HepG2 (cell line): Measurements from ENCODE around the gene HAUS2. TPM values are rescaled to one million over a fixed set of nuclear protein-coding genes. Genes with fewer than 3 reads are reported as not detected.

ENCODE experiments used
- ATAC-seq: fragments of 200-7000 bp; cut with Tn5 transposase; 3 replicates; pipeline ENCODE4 v1.9.1; 2020; ENCODE audit warnings: mild to moderate bottlenecking, moderate library complexity
- BruUV-seq: library from RNA; stranded (reverse); fragments of 400-500 nt; replicated peaks from 2 replicates; lab custom pipeline; 2021; lab: Mats Ljungman, UMichigan
- CTCF ChIA-PET: fragments of 300-600 bp; formaldehyde crosslinking; extraction: SDS; loops from one replicate; lab custom pipeline; 2021; ENCODE audit warnings: low total read pairs, inconsistent platforms, low intra/inter-chr PET ratio; lab: Yijun Ruan, JAX
- POLR2A ChIA-PET: fragments of 350-600 bp; sonication (Branson Sonifier 250); formaldehyde crosslinking; loops from one replicate; lab custom pipeline; 2020; ENCODE audit warnings: antibody characterized with exemption, inconsistent platforms; lab: Yijun Ruan, JAX
- DNase-seq: peaks from one replicate; pipeline ENCODE4 v3.0.0-alpha.2; 2015; ENCODE audit warnings: low spot score
- FAIRE-seq: peaks from 3 replicates; lab custom pipeline; 2011; peaks lifted over from hg19 to GRCh38; lab: Jason Lieb, UNC
- H2AFZ ChIP-seq: one replicate; pipeline ENCODE4 v1.6.1; 2011; ENCODE audit warnings: low read length, inconsistent platforms
- H3K27ac ChIP-seq: fragments of 300-600 bp; 3 replicates; pipeline ENCODE4 v1.8.0; 2011; ENCODE audit warnings: mixed run types, mild to moderate bottlenecking, mixed read lengths, low read length, inconsistent platforms; ENCODE audit not compliant: insufficient read depth; ENCODE audit errors: extremely low read length
- H3K27me3 ChIP-seq, 2 experiments: fragments of 200-600 bp in 1 of 2; 2 replicates in 1 of 2; 3 replicates in 1 of 2; pipeline versions ENCODE4 v1.6.0 to v1.8.0; 2011; ENCODE audit warnings: low read length in 2 of 2, mild to moderate bottlenecking in 2 of 2, moderate library complexity in 2 of 2, inconsistent platforms in 1 of 2; ENCODE audit not compliant: insufficient read depth in 2 of 2, control insufficient read depth in 1 of 2
- H3K36me3 ChIP-seq, 2 experiments: fragments of 200-600 bp in 1 of 2; replicated peaks in 1 of 2; 2 replicates in 1 of 2; 3 replicates in 1 of 2; pipeline versions ENCODE4 v1.5.1 to v1.8.0; 2011; ENCODE audit warnings: low read length in 2 of 2, inconsistent platforms in 1 of 2; ENCODE audit not compliant: insufficient read depth in 2 of 2, control insufficient read depth in 1 of 2
- H3K4me1 ChIP-seq: 2 replicates; pipeline ENCODE4 v1.5.1; 2012; ENCODE audit warnings: low read length, inconsistent platforms; ENCODE audit not compliant: insufficient read depth
- H3K4me2 ChIP-seq: 2 replicates; pipeline ENCODE4 v1.6.0; 2011; ENCODE audit warnings: low read depth, low read length, inconsistent platforms
- H3K4me3 ChIP-seq, 3 experiments: fragments of 200-600 bp in 1 of 3; sonication (generic), shearing (Covaris generic) in 1 of 3; replicated peaks in 1 of 3; 2 replicates each; pipeline ENCODE4 v1.5.1; 2011 to 2016; ENCODE audit warnings: low read length in 3 of 3, inconsistent platforms in 2 of 3, low read depth in 2 of 3, mild to moderate bottlenecking in 2 of 3, control low read depth in 1 of 3, mixed read lengths in 1 of 3; ENCODE audit not compliant: insufficient read depth in 1 of 3
- H3K79me2 ChIP-seq: one replicate; pipeline ENCODE4 v1.6.1; 2011; ENCODE audit warnings: low read length, inconsistent platforms; ENCODE audit not compliant: insufficient read depth
- H3K9ac ChIP-seq: 2 replicates; pipeline ENCODE4 v1.6.0; 2011; ENCODE audit warnings: mild to moderate bottlenecking, low read depth, low read length, inconsistent platforms; ENCODE audit not compliant: insufficient read depth
- H3K9me3 ChIP-seq: 2 replicates; pipeline ENCODE4 v1.5.1; 2012; ENCODE audit warnings: mild to moderate bottlenecking, low read length
- H4K20me1 ChIP-seq: 2 replicates; pipeline ENCODE4 v1.6.0; 2011; ENCODE audit warnings: inconsistent platforms, mild to moderate bottlenecking, low read length, moderate library complexity; ENCODE audit not compliant: insufficient read depth
- BRD4 ChIP-seq: sonication (generic); formaldehyde crosslinking; IDR thresholded peaks from 2 replicates; pipeline ENCODE4 v1.4.0; 2020; ENCODE audit warnings: missing genetic modification reagents
- ELF1 ChIP-seq: sonication (generic); formaldehyde crosslinking; IDR thresholded peaks from 2 replicates; pipeline ENCODE4 v1.4.0; 2020; ENCODE audit warnings: missing genetic modification reagents
- FOSL1 ChIP-seq: sonication (generic); formaldehyde crosslinking; IDR thresholded peaks from 2 replicates; pipeline ENCODE4 v1.9.0; 2021; ENCODE audit warnings: missing genetic modification reagents, borderline replicate concordance
- ZNF704 ChIP-seq: sonication (generic); formaldehyde crosslinking; IDR thresholded peaks from 2 replicates; pipeline ENCODE4 v1.8.1; 2023; ENCODE audit warnings: mild to moderate bottlenecking, inconsistent platforms, moderate library complexity, missing genetic modification reagents, borderline replicate concordance
- ZNF776 ChIP-seq: sonication (generic); formaldehyde crosslinking; IDR thresholded peaks from 2 replicates; pipeline ENCODE4 v1.4.0; 2020; ENCODE audit warnings: mild to moderate bottlenecking, missing genetic modification reagents
- WGBS: methylation state at CpG from one replicate; pipeline ENCODE4 v1.1.6; 2017; ENCODE audit warnings: low lambda C conversion rate; 5-methylcytosine and 5-hydroxymethylcytosine counted together
- in situ Hi-C: cut with HindIII; loops from 2 replicates; pipeline ENCODE4 v1.10.0; 2017; ENCODE audit warnings: low pct_unique_long_range_greater_than_20kb; ENCODE audit not compliant: extremely low pct_ligation_motif_present
- intact Hi-C: fragments of 100-400 bp; cut with micrococcal nuclease; formaldehyde crosslinking; loops from one replicate; pipeline ENCODE4 v1.10.0; 2022; ENCODE audit not compliant: unreplicated experiment
- polyA plus RNA-seq, 8 experiments: library from polyadenylated mRNA; depleted of rRNA in 3 of 8; stranded (reverse) in 7 of 8; unstranded in 1 of 8; fragments of >200 nt; fragmentation: Illumina TruSeq in 4 of 8; extraction: Trizol in 4 of 8; gene quantifications; 2 replicates each; pipeline versions ENCODE4 v1.2.1 to v1.2.3, GENCODE V29; 2011 to 2016; ENCODE audit warnings: low read depth in 4 of 8, missing spikeins in 1 of 8, mixed read lengths in 1 of 8; ENCODE audit not compliant: insufficient read depth in 1 of 8
- total RNA-seq, 5 experiments: library from RNA; depleted of rRNA; stranded (reverse); fragments of >200 nt; fragmentation: Illumina TruSeq; extraction: Trizol; gene quantifications; 2 replicates each; pipeline ENCODE4 v1.2.3, GENCODE V29; 2016; ENCODE audit warnings: low read depth in 1 of 5
- TF ChIP-seq, protein P1 (sequence below): sonication (generic); formaldehyde crosslinking; IDR thresholded peaks from 2 replicates; pipeline ENCODE4 v1.5.1; 2020; ENCODE audit warnings: missing genetic modification reagents, mild to moderate bottlenecking, borderline replicate concordance

Gene HAUS2
- total and polyA plus RNA-seq, 2 of the 13 experiments (the other 11 are each of a cell fraction or from before 2014, with no cell fraction given) = 11.6 to 32.9 TPM

- POLR2A ChIA-PET = no interaction called here
- FAIRE-seq = no peak
- CTCF ChIA-PET = no interaction called here
Observed at GRCh38 chr15:42603978-42604377, 55.3 kb downstream of the HAUS2 start.

More at GRCh38 chr15:42603978-42604377, 55.3 kb downstream of the HAUS2 start:
- H4K20me1 ChIP-seq = no peaks in the 10 kb centered on the region
- BruUV-seq = no TSS peak
- H3K4me2 ChIP-seq = no peak overlapping the region
- no peak overlapping the region for H3K9ac ChIP-seq
- H3K9me3 ChIP-seq = no peaks in the 10 kb centered on the region
- H2AFZ ChIP-seq = no peak overlapping the region
- TF ChIP-seq ELF1 (CRISPR knock-in tag) (no peak), BRD4 (CRISPR knock-in tag) (no peak), ZNF704 (CRISPR knock-in tag) (no peak), FOSL1 (CRISPR knock-in tag) (no peak), ZNF776 (no peak)
- TF ChIP-seq, protein P1, sequence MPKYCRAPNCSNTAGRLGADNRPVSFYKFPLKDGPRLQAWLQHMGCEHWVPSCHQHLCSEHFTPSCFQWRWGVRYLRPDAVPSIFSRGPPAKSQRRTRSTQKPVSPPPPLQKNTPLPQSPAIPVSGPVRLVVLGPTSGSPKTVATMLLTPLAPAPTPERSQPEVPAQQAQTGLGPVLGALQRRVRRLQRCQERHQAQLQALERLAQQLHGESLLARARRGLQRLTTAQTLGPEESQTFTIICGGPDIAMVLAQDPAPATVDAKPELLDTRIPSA (CRISPR knock-in tag) = no peak
- TF ChIP-seq, all 625 proteins: peak for 0
- Histone ChIP-seq H3K27ac (no peak overlapping the region), H3K4me1 (peaks cover 11% of the 10 kb centered on the region), H3K4me3 (no peak overlapping the region), H3K27me3 (no peaks in the 10 kb centered on the region), H3K79me2 (no peaks in the 10 kb centered on the region), H3K36me3 (no peaks in the 10 kb centered on the region; a peak in 1 of 5 replicates)
- WGBS = 94% methylated on average over 2 of the region's 2 CpGs
- intact Hi-C loops = no loop called here
- no peak for DNase-seq
- in situ Hi-C loops = no loop called here
- no peak for ATAC-seq
